RCC 7860 (cell line): ENCODE results near the gene TSC1.
"Not testable (repeated sequence)": the region's sequence is repeated elsewhere in the genome, so short reads cannot be mapped to it uniquely, and the experiment has no call there.

Experiments
- DNase-seq: peaks from one replicate; pipeline ENCODE4 v3.0.0-alpha.2; 2015; ENCODE audit warnings: low spot score
- FAIRE-seq: peaks from 2 replicates; lab custom pipeline; 2012; peaks lifted over from hg19 to GRCh38; lab: Jason Lieb, UNC

Gene TSC1

GRCh38 chr9:132944294-132945185, at the start of gene TSC1:
Gene TSC1 (minus strand): TSS chr9:132944616. CDS start chr9:132928872, 15,744 bp downstream.
- FAIRE-seq (no peak), DNase-seq (peak; percentile 81)

- DNase-seq (no peak), FAIRE-seq (no peak)
Observed at GRCh38 chr9:132993511-132993939, 49.1 kb upstream of the TSC1 start.

DNA sequence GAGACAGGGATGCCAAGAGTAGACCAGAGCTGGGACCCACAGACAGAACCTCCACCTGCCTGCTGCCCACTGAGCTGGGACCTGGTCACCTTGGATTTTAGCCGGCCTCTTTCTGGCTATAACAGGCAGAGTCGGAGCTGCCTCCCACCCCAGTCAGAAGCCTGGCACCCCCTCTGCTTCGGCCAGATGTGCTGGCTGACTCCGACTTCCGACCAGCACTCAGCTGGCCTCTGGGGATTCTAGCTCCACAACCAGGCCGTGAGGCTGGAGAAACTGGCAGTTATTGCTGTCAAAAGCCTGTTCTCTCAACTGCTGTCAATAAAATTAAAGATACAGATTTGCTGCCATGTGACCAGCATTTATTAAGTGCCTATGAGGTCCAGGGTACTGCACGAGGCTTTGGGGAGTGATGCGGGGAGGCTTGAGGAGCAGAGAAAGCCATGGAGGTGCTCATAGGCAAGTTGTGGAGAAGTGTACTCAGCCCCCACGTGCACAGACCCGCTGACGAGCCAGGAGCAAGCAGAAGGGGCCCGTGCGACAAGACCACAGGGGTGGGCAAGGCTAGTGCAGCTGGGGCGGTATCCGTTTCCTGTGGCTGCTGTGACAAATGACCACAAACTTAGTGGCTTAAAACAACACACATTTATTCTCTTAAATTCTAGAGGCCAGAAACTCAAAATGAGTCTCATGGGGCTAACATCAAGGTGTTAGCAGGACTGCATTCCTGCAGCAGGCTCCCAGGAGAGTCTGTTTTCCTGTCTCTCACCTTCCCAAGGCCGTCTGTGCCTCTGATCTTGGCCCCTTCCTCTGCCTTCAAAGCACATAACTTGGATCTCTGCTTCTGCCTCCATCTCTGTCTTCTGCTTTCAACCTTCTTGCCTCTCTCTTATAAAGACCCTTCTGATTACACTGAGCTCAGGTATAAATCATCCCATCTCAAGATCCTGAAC, 47.2 kb upstream of the TSC1 start:
- no peak for DNase-seq
- no peak for FAIRE-seq

GRCh38 chr9:132990781-132991180, 46.4 kb upstream of the TSC1 start:
- DNase-seq: no peak
- FAIRE-seq: no peak

- DNase-seq, FAIRE-seq: not testable (repeated sequence)
Observed at GRCh38 chr9:132989998-132990557, 45.7 kb upstream of the TSC1 start.

GRCh38 chr9:132989414-132989996, 45.1 kb upstream of the TSC1 start:
- no peak for DNase-seq
- FAIRE-seq: no peak

- FAIRE-seq (no peak), DNase-seq (no peak)
Observed at GRCh38 chr9:132989014-132989310, 44.5 kb upstream of the TSC1 start.

DNA sequence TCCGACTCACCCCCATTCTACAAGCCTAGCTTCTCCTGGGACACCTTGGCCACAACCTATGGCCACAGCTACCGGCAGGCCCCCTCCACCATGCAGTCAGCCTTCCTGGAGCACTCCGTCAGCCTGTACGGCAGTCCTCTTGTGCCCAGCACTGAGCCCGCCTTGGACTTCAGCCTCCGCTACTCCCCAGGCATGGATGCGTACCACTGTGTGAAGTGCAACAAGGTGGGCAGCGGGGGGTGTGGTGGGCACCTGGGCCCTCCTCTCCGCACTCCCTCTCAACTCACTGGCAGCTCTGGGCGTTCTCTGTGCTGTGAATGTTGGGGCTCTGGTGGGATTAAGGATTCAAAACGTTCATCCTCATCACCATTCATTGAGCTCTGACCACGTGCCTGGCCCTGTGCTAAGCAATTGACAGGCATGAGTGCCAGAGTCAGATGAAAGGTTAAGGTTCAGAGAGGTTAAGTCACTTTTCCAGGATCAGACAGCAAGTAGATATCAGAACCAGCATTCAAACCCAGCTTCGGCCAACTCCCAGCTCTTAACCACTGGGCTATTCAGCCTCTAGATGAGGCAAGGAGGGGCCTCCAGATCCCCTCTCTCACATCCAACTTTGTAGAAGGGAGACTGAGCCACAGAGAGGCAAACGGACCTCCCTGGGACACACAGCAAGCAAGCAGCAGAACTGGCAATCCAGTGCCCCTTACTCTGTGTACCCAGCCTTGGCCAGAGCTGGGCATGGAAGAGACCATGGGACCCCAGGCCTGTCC, 44.0 kb upstream of the TSC1 start:
- DNase-seq (no peak), FAIRE-seq (no peak)

DNA sequence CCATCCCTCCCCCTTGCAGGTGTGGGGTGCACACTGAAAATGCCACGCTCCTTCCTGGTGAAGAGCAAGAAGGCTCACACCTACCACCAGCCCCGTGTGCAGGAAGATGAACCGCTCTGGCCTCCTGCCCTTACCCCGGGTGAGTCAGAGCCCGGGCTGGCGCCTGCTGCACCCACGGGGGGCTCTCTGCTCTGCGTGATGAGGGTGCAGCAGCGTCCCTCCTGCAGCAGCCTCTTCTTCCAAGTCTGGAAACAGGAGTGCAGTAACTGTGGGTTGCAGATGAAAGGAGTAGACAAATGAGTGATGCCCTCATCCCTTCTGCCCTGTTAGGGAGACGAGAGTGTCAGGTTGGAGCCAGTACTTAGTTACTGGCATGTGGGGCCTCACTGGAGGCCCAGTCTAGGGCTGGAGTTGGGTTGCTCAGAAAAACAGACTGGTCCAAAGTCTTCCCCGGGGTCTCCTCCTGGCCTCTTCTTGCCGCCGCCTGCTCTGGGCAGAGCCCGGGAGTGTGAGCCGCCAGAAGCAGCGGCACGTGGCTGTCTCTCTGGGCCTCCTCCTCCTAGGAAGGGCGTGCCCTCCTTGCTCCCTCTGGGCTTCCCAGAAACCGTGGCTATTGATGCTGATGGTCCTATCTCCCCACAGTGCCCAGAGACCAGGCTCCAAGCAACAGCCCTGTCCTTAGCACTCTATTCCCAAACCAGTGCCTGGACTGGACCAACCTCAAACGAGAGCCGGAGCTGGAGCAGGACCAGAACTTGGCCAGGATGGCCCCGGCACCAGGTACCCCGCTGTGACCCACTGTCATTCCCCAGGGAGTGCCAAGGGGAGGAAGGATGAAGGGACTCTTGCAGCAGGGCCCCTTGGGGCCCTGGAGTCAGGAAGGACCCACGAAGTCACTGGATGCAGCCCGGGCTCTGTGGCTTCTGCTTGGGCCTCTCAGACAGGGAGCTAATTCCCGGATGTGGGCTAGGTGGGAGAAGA, 42.5 kb upstream of the TSC1 start:
- DNase-seq (peak; percentile 5), FAIRE-seq (no peak)

DNA sequence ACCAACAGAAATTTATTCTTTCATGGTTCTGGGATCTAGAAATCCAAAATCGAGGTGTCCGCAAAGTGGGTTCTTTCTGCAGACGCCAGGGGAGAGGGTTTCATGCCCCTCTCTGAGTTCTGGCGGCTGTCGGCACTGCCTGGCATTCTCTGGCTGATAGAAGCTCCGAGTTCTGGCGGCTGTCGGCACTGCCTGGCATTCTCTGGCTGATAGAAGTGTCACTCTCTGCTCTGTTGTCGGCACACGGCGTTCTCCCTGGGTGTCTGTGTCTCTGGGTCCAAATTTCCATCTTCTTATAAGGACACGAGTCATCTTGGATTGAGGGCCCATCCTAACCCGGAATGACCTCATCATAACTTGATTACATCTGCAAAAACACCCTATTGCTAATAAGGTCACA, 41.7 kb upstream of the TSC1 start:
- no peak for DNase-seq
- no peak for FAIRE-seq

DNA sequence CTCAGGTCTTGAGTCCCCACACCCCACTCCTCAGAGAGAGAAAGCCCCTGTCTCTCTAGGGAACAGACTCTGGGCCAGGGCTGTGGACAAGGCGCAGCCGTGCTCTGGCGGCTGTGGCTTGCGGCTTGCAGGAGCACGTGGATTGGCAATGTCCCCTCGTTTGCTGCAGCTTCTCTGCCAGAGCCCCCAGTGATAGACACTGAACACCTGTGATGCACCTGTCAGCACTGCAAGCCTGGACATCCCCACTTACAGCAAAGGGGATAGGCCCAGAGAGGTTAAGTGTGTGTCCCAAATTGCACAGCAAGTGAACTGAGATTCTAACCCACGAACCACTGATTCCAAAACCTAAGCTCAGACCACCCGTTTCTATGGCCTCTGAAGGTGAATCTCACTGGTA, 41.1 kb upstream of the TSC1 start:
- no peak for FAIRE-seq
- no peak for DNase-seq

- DNase-seq (no peak), FAIRE-seq (no peak)
Observed at GRCh38 chr9:132985071-132985350, 40.6 kb upstream of the TSC1 start.

- no peak for FAIRE-seq
- no peak for DNase-seq
Observed at GRCh38 chr9:132984202-132985070, 40.0 kb upstream of the TSC1 start.

GRCh38 chr9:132983491-132984201, 39.2 kb upstream of the TSC1 start:
- FAIRE-seq: no peak

GRCh38 chr9:132982458-132982857, 38.0 kb upstream of the TSC1 start:
- no peak for FAIRE-seq
- no peak for DNase-seq

More at GRCh38 chr9:132983491-132984201, 39.2 kb upstream of the TSC1 start:
- DNase-seq: no peak

DNA sequence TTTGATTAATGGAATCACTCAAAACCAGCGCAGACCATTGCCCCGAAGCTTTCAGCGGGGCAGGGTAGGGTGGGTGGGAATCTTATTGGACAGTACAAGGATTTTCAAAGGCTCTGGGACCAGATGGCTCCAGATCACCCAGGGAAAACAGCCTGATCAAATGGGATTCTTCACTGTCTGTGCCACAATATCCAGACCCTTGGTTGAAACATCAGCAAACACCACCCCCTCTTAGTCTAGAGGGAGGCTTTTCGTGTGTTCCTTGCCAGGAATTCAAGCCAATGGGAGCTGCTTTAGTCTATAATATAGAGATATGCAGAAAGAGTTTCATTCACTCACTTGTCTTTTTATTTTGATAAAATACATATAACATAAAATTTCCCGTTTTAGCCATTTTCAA, 35.7 kb upstream of the TSC1 start:
- FAIRE-seq (no peak), DNase-seq (no peak)

DNA sequence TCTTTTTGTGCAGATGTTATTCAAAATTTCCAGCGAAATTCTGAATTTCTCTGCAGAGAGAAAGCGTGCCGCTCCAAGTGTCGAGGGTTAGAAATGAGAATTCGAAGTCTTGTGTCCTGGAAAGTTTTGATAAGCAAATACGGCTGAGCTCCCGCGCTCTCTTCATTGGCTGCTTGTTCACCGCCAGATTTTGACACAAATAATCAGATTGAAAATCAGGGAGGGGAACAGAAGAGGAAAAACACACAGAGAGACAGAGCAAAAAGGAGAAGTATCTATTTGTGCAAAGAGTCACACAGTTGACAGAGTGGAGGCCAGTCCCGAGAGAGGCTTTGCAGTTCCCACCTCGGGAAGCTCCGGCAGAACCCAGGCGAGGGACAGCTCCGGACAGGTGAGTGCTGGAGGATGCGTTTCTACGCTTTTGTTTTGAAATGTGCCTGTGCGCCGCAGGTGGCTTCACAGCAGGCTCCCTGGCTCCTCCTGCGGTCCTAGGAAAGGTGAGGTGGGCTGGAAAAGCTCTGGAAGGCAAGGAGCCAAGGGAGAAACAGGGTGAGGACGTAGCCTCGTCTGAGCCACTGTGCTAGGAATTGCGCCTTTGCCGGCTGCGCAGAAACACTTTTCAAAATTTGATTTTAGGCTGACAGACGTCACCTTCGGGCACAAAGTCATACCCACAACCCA, 34.2 kb upstream of the TSC1 start, which contains the start of gene GFI1B:
Gene GFI1B (plus strand): TSS at position 244 of the 681 bp plus-strand sequence. CDS start 7,985 bp downstream, outside the sequence.
- no peak for DNase-seq
- no peak for FAIRE-seq
